Measurements from ENCODE around the gene ELK4. TPM values are rescaled to one million over a fixed set of nuclear protein-coding genes. Genes with fewer than 3 reads are reported as not detected.

The ELK4 gene
- polyA plus RNA-seq, 3 donors = 1.4 to 9.0 (median 2.6) TPM

DNA sequence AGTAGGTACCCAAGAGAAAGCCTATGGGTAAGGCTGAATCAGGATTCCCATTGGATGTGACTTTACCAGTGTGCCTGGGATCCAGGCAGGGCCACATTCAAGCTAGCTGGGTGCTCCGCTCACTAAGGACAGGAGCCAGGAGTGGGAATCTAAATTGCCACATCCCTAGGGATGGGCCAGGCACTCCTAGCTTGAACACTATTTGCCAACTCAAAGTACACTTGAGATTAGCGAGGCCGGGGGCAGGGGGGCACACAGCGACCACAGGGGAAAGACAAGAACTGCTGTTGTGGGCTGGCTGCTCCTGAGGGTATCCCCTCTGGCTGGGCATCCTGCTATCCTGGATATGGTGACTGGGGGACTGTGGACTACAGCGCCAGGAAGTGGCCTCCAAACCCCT is 44.2 kb upstream of the ELK4 start:
- H3K27me3 ChIP-seq (ENCODE audit: control insufficient read depth in 2 of 2, insufficient read depth in 2 of 2, low read length in 2 of 2) = peaks cover 5 to 17% of the 10 kb centered on the region in 2 donors
- WGBS (ENCODE audit: insufficient coverage) = 100% methylated on average over 4 of the region's 5 CpGs
- H3K4me3 Mint-ChIP-seq = no peak overlapping the region
- peaks cover 0 to 6% (median 1%) of the 10 kb centered on the region in 7 donors for H3K9me3 Mint-ChIP-seq
- TF ChIP-seq, protein P1, sequence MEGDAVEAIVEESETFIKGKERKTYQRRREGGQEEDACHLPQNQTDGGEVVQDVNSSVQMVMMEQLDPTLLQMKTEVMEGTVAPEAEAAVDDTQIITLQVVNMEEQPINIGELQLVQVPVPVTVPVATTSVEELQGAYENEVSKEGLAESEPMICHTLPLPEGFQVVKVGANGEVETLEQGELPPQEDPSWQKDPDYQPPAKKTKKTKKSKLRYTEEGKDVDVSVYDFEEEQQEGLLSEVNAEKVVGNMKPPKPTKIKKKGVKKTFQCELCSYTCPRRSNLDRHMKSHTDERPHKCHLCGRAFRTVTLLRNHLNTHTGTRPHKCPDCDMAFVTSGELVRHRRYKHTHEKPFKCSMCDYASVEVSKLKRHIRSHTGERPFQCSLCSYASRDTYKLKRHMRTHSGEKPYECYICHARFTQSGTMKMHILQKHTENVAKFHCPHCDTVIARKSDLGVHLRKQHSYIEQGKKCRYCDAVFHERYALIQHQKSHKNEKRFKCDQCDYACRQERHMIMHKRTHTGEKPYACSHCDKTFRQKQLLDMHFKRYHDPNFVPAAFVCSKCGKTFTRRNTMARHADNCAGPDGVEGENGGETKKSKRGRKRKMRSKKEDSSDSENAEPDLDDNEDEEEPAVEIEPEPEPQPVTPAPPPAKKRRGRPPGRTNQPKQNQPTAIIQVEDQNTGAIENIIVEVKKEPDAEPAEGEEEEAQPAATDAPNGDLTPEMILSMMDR (IDR thresholded peaks at IDR 0.05) = no peak
- no peak overlapping the region for H3K4me3 ChIP-seq (replicated peaks in 1 of 3; ENCODE audit: low read depth in 2 of 3, low read length in 3 of 3)
- H3K36me3 Mint-ChIP-seq = peaks cover 0 to 4% of the 10 kb centered on the region in 2 donors
- no peaks in the 10 kb centered on the region for H3K36me3 ChIP-seq (replicated peaks in 1 of 2; ENCODE audit: control insufficient read depth in 1 of 2, insufficient read depth in 2 of 2, low read length in 2 of 2)
- no peak overlapping the region for H3K9ac ChIP-seq (ENCODE audit: insufficient read depth, low read length, poor library complexity, severe bottlenecking)
- no peaks in the 10 kb centered on the region for H3K79me2 ChIP-seq (ENCODE audit: insufficient read depth, low read length)
- peaks cover 30% of the 10 kb centered on the region for H3K4me1 Mint-ChIP-seq
- peaks cover 0 to 4% of the 10 kb centered on the region in 2 donors for H3K9me3 ChIP-seq (replicated peaks in 1 of 2; ENCODE audit: control insufficient read depth in 1 of 2, insufficient read depth in 1 of 2, low read length in 2 of 2)
- H4K20me1 ChIP-seq (ENCODE audit: insufficient read depth, low read length) = no peaks in the 10 kb centered on the region
- H3K4me2 ChIP-seq (replicated peaks; ENCODE audit: extremely low read depth, low read length, poor library complexity, severe bottlenecking) = no peak overlapping the region
- no peak overlapping the region for H2AFZ ChIP-seq (ENCODE audit: insufficient read depth, low read depth, low read length, poor library complexity, severe bottlenecking)
- no peak overlapping the region for H3K27ac Mint-ChIP-seq
- no peak overlapping the region for H3K27ac ChIP-seq (ENCODE audit: low read depth in 1 of 2, low read length in 2 of 2)
- peaks cover 19 to 30% of the 10 kb centered on the region in 2 donors for H3K4me1 ChIP-seq (ENCODE audit: control insufficient read depth in 1 of 2, insufficient read depth in 2 of 2, low read length in 2 of 2)
- intact Hi-C loops (cut with micrococcal nuclease) = no loop called here
- H3K27me3 Mint-ChIP-seq (ENCODE audit: low read depth in 3 of 3) = peaks cover 22 to 29% (median 22%) of the 10 kb centered on the region in 3 donors
- no peak for DNase-seq

GRCh38 chr1:205675247-205675646 is 43.4 kb upstream of the ELK4 start:
- intact Hi-C loops (cut with micrococcal nuclease) = no loop called here
- H3K9me3 Mint-ChIP-seq = peaks cover 0 to 1% (median 0%) of the 10 kb centered on the region in 7 donors
- TF ChIP-seq, protein P1 (IDR thresholded peaks at IDR 0.05) = no peak
- Histone ChIP-seq H3K27me3 (ENCODE audit: control insufficient read depth in 2 of 2, insufficient read depth in 2 of 2, low read length in 2 of 2) (peaks cover 0 to 11% of the 10 kb centered on the region in 2 donors), H3K4me3 (replicated peaks in 1 of 3; ENCODE audit: low read depth in 2 of 3, low read length in 3 of 3) (no peak overlapping the region), H3K4me2 (replicated peaks; ENCODE audit: extremely low read depth, low read length, poor library complexity, severe bottlenecking) (no peak overlapping the region), H3K9me3 (replicated peaks in 1 of 2; ENCODE audit: control insufficient read depth in 1 of 2, insufficient read depth in 1 of 2, low read length in 2 of 2) (no peaks in the 10 kb centered on the region), H2AFZ (ENCODE audit: insufficient read depth, low read depth, low read length, poor library complexity, severe bottlenecking) (no peak overlapping the region), H3K27ac (ENCODE audit: low read depth in 1 of 2, low read length in 2 of 2) (no peak overlapping the region), H3K79me2 (ENCODE audit: insufficient read depth, low read length) (no peaks in the 10 kb centered on the region), H3K36me3 (replicated peaks in 1 of 2; ENCODE audit: control insufficient read depth in 1 of 2, insufficient read depth in 2 of 2, low read length in 2 of 2) (no peaks in the 10 kb centered on the region), H4K20me1 (ENCODE audit: insufficient read depth, low read length) (no peaks in the 10 kb centered on the region), H3K9ac (ENCODE audit: insufficient read depth, low read length, poor library complexity, severe bottlenecking) (no peak overlapping the region), H3K4me1 (ENCODE audit: control insufficient read depth in 1 of 2, insufficient read depth in 2 of 2, low read length in 2 of 2) (peaks cover 18 to 29% of the 10 kb centered on the region in 2 donors)
- no peak overlapping the region for H3K27ac Mint-ChIP-seq
- no peak for DNase-seq
- WGBS (ENCODE audit: insufficient coverage) = 95% methylated on average over 4 of the region's 4 CpGs
- no peaks in the 10 kb centered on the region for H3K36me3 Mint-ChIP-seq
- peaks cover 15 to 22% (median 16%) of the 10 kb centered on the region in 3 donors for H3K27me3 Mint-ChIP-seq (ENCODE audit: low read depth in 3 of 3)
- H3K4me1 Mint-ChIP-seq = peaks cover 24% of the 10 kb centered on the region
- no peak overlapping the region for H3K4me3 Mint-ChIP-seq

Data from CD14-positive monocyte (primary cell).